NOMO-1 treated with dmso at 0.1 percent for 144 hours (cell line): Measurements from ENCODE around the gene ZNF670.

Experiments
- DNase-seq: peaks from one replicate; lab custom pipeline; 2025; ENCODE audit not compliant: unreplicated experiment; lab: John Stamatoyannopoulos, UW

ZNF670 gene

GRCh38 chr1:247104965-247105364, 26.4 kb upstream of the ZNF670 start:
- DNase-seq = no peak

DNA sequence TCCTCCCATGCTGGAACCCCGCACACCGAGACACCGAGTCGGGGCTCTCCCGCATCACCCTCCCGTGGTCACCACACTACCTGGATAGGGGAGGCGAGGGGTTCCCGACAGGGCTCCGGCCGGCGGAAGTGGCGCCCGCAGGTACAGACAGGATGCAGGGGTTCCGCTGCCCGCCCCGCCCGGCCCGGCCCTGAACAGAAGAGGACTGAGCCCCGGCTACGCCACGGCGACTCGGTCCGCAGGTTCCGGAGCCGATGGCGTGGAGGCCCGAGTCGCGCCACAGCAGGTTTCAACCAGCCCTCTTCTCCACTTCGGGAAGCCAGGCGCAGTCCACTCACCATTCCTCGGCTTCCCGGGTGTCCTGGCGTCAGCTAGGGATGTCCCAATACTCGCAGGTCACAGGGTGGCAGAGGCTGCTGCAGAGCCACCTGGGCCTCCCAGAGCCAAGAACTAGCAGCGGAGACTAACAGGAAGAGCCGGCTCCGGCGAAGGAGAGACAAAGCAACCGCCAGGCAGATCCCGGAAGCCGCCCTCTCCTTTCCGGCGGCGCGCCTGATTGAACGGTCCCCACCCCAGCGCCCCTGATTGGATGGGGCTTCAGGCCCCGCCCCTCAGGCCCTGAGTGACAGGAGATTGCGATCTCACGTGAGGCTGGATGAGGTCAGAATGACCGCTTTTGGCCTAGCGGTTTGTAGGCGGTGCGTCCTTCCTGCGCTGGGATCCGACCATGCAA, 25.4 kb upstream of the ZNF670 start, which contains the start of gene ZNF669:
Gene ZNF669, minus strand, starts transcription at position 498 of the 733 bp plus-strand sequence. Its CDS starts 157 bp downstream, at position 341.
- peak; percentile 95 for DNase-seq

GRCh38 chr1:247102381-247102780, 23.8 kb upstream of the ZNF670 start:
- no peak for DNase-seq

GRCh38 chr1:247100676-247101279, 22.2 kb upstream of the ZNF670 start:
- no peak for DNase-seq

- DNase-seq = no peak
Observed at GRCh38 chr1:247096958-247097357, 18.3 kb upstream of the ZNF670 start.

DNA sequence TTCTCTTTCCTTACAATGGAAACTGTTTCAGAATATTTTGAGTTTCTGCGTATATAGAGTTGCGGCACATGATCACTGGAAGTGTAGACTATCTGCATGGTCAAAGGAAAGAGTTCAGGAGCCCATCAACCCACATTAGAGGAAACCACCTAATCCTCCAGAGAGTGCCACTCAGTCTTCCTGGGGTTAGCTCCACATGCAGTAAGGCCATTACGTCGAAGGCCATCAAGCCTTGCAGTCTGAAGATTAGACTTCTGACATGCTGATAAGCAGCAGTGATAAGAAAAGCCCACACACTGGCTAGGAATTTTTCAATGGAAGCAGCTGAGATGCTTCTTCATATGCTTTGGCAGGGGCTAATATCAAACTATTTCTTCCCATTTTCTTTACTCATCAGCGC, 17.9 kb upstream of the ZNF670 start:
- DNase-seq = no peak

DNA sequence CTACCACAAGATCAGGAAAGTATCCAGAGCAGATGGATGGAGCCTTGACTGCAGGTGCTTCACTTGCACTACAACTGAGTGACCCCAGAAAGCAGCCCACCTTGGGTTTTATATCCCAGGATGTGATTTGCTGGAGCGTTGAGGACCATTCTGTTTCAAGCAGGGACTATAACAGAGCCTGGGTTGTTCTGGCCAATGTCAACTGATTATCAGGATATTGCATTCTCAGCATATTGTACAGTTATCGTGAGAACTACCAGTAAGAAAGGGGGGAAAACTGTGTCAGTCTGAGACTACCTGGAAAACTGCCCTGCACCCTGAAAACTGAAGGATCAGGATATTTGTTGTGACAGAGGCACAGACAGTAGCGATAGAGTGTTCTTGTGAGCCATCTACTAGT, 17.5 kb upstream of the ZNF670 start:
- no peak for DNase-seq

- no peak for DNase-seq
Observed at GRCh38 chr1:247090455-247090854, 11.8 kb upstream of the ZNF670 start.

GRCh38 chr1:247089616-247090375, 11.2 kb upstream of the ZNF670 start:
- no peak for DNase-seq

DNA sequence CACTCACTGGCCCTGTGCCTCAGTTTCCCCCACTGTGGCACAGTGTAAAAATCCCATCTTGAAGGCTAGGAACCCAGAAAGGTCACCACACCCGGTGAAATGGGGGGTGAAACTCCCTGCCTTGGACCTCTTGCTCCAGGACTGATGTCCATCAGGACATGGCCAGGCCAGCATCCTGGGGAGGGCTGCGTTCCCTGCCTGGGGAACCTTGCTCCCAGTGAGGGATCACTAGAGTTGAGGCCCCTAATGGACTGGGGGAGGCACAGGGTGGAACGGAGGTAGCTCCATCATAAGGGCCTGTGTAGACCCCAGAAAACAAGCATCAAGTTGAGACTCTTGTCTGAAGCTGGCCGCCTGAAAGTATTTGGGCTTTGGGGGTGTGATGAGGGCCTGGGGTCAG, 10.4 kb upstream of the ZNF670 start:
- DNase-seq = no peak

DNA sequence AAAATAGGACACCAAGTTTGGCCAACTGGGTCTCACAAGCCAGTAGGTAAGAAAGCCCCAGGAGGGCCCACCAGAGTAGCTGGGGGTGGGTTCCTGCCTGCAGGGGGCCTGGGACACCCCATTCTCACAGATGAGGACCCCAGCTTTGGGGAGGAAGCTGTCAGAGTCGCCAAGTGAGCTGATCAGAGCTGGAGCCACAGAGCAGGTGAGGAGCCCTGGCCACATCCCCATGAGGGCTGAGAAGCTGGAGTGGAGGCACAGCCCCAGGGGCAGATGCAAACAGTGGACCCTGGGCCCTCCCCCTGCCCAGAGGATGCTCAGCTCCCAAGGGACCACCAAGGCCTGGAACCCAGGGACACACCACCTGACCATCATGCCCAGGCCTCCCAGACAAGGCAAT, 8.6 kb upstream of the ZNF670 start:
- no peak for DNase-seq

DNA sequence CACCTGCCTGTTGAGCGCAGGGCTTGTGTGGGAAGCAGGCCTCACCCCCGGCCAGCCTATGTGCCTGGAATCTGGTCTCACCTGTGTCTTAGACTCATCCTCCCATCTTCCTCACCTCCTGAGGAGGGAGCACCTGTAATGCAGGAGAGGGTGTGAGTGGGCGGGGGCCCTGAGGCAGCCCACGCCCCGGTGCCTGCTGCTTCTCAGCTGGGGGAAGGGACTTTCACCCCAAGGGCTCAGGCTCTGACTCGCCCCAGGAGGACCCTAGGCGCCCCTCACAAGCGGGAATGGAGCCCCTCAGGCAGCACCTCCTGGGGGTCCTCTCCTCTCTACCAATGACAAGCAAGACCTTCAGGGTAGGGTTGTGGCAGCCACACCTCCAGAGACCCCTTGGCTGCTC, 6.7 kb upstream of the ZNF670 start:
- no peak for DNase-seq

- no peak for DNase-seq
Observed at GRCh38 chr1:247084771-247085170, 6.2 kb upstream of the ZNF670 start.

- DNase-seq = no peak
Observed at GRCh38 chr1:247079141-247079874, 697 bp upstream of the ZNF670 start.

- no peak for DNase-seq
Observed at GRCh38 chr1:247077876-247078257, 744 bp downstream of the ZNF670 start.

GRCh38 chr1:247077213-247077612, 1.4 kb downstream of the ZNF670 start:
- DNase-seq = no peak

- DNase-seq = no peak
Observed at GRCh38 chr1:247070645-247071044, 8.0 kb downstream of the ZNF670 start.

DNA sequence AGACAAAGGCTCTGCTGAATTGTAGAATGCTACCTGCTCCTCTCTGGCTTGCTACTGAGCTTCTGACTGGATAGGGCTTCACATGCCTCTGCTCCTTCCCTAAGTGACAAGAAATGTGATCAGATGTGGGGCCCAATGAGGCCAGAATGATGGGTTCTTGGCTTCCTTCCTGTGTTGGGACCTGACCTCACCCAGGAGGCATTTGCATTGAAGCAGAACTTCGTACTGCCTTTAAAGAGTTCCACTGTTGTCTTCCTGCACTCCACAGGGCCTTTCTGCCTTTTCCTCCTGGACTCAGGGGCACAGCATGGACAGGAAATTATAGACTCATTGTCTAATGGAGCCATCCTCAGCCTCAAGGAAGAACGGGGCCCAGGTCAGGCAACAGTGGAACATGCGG, 14.3 kb downstream of the ZNF670 start:
- no peak for DNase-seq

DNA sequence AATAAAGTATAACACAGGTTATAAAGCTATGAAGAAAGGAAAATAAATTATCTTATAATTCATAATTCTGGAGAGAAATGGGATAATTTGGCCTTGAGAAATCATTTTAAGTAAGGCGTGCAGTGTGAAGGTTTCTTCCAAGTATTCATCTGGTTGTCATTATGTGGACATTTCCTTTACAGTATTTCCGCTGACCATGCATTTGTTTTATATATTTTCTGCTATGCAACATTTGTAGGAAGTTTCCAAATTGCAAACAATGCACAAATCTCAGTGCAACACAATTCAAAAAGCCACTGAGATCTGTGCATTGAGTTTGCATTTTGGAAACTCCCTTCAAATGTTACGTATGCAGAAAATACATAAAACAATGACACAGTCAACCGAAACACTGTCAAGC, 17.8 kb downstream of the ZNF670 start:
- DNase-seq = no peak

- DNase-seq = no peak
Observed at GRCh38 chr1:247056071-247056470, 22.5 kb downstream of the ZNF670 start.

GRCh38 chr1:247054992-247055415, 23.6 kb downstream of the ZNF670 start:
- DNase-seq = no peak
